NCI-H2107 treated with DMSO at 0.1 percent for 48 hours (cell line): Measurements from ENCODE around the gene CRACR2B.

Experiments used
- DNase-seq: peaks from one replicate; lab custom pipeline; 2025; ENCODE audit not compliant: unreplicated experiment; lab: John Stamatoyannopoulos, UW

Gene CRACR2B

GRCh38 chr11:810040-810567 lies 17.6 kb upstream of the CRACR2B start:
- no peak for DNase-seq

DNA sequence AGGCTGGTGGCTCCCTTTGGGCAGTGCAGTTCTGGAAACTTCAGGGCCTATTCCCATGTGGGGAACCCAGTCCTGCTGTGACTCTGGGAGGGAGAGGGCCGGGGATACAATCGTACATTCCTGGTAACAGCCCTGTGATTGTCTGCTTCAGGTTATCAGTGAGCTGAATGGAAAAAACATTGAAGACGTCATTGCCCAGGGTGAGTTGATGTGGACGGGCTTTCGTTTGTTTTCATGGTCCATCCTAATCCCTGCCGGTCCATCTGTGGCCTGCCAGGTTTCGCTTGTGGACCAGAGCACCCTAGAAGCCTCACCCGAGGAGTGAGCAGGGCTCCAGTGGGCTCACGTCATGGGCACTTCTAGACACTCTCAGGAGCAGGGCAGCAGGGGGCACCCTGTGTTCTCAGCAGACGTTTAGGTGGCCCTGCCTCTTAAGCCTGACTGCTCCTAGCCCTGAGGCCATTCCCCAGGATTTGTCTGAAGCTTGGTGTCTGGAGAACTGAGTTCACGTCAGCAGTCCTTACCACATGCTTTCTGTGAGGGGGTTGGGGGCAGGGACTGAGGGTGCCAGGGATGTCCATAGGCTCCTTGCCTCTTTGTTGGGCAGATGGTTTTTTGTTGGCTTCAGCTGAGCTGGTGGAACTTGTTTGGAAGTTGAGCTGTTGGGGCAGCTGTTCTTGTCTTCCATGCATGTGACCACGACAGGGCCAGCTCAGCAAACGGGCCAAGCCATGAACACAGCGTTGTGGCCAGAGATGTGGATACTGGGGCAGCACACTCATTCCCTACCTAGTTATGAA lies 16.1 kb upstream of the CRACR2B start:
- no peak for DNase-seq

DNA sequence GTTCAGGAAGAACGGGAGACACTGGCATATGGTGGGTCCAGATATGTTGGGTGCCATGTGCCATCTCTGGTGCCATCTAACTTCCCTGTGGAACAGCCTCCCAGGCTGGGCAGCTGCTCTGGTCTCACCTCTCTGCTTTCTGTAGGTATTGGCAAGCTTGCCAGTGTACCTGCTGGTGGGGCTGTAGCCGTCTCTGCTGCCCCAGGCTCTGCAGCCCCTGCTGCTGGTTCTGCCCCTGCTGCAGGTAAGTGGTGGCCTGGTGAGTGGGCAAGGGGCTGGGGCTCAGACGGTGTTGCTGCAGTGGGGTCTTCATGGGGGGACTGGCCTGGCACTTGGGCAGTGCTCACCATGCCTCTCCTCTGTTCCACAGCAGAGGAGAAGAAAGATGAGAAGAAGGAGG lies 15.3 kb upstream of the CRACR2B start:
- DNase-seq: no peak

DNA sequence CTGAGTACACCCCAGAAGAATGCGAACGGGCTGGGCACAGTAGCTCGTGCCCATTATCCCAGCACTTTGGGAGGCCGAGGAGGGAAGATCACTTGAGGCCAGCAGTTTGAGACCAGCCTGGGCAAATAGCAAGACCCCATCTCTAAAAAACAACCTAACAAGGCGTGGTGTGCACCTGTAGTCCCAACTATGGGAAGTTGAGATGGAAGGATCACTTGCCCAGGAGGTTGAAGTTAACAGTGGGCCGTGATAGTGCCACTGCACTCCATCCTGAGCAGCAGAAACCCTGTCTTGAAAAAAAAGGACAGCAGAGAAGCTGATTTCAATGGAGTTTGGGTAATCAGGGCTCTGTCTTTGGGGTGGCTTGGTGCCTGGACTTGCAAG lies 14.7 kb upstream of the CRACR2B start:
- DNase-seq: no peak

GRCh38 chr11:813456-814096 lies 14.1 kb upstream of the CRACR2B start:
- DNase-seq: no peak

- no peak for DNase-seq
Measured at GRCh38 chr11:815675-816432, 11.9 kb upstream of the CRACR2B start.

- no peak for DNase-seq
Measured at GRCh38 chr11:816433-816779, 11.3 kb upstream of the CRACR2B start.

- no peak for DNase-seq
Measured at GRCh38 chr11:818396-819128, 9.2 kb upstream of the CRACR2B start, which contains the start of gene PNPLA2. Gene PNPLA2, plus strand, starts transcription at chr11:818914. Its CDS starts 805 bp downstream, at chr11:819719.

GRCh38 chr11:819129-819931 lies 8.4 kb upstream of the CRACR2B start:
- DNase-seq: peak; percentile 57

DNA sequence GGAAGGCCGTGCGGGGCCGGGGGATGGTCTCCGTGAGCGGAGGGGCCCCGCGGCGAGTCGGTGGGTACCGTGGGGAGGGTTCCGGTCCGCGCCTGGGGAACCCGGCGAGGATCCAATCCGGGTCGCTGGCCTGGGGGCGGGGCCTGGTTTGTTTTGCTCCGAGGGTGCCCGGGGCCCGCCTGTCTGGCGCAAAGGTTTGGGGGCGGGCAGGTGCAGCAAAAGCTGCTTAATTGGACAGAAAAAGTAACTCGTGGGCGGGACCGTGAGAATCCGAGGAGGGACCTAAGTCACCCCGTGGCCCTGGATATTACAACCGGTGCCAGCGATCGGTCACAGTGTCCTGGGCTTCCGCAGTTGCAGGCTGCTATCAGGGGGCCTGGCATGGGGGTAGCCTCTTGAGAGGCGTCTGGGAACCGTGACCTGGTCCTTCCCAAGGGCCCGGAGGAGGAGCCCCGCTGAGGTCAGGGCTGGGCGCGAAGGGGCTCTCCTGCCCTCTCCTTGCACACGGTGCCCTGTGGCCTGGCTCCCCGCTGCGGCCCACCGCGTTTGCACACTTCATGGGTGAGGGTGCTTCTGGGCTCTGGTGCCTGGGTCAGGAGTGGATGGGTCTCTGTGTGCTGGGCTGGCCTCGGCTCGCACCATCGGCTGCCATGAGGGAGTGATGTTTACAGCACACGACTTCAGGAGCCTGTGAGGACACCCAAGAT lies 7.6 kb upstream of the CRACR2B start:
- DNase-seq: peak; percentile 42

GRCh38 chr11:820655-821511 lies 6.8 kb upstream of the CRACR2B start:
- DNase-seq: no peak

DNA sequence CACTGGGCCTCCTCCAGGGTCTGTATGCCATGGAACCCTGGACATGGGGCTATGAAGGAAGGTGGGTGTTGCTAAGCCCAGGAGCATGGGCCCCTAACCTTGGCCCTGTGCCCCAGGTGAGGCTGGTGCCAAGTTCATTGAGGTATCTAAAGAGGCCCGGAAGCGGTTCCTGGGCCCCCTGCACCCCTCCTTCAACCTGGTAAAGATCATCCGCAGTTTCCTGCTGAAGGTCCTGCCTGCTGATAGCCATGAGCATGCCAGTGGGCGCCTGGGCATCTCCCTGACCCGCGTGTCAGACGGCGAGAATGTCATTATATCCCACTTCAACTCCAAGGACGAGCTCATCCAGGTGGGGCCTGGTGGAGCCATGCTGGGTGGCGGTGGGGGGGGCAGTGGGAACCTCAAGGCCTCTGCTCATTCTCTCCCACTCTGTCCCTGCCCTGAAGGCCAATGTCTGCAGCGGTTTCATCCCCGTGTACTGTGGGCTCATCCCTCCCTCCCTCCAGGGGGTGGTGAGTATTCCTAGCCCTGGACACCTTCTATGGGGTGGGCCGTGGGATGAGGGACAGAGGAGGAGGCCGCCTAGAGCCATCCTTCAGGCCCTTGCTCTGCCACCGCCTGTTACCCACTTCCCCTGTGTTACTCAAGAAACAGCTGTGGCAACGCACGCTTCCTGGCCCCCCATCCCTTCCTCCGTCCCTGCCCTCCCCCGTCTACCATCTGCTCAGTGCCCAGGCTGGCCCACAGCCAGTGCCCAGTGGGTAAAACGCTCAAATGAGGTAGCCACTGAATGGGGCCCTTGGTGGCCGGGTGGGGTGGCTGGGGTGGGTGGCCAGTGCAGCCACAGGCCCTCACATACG lies 6.0 kb upstream of the CRACR2B start:
- no peak for DNase-seq

DNA sequence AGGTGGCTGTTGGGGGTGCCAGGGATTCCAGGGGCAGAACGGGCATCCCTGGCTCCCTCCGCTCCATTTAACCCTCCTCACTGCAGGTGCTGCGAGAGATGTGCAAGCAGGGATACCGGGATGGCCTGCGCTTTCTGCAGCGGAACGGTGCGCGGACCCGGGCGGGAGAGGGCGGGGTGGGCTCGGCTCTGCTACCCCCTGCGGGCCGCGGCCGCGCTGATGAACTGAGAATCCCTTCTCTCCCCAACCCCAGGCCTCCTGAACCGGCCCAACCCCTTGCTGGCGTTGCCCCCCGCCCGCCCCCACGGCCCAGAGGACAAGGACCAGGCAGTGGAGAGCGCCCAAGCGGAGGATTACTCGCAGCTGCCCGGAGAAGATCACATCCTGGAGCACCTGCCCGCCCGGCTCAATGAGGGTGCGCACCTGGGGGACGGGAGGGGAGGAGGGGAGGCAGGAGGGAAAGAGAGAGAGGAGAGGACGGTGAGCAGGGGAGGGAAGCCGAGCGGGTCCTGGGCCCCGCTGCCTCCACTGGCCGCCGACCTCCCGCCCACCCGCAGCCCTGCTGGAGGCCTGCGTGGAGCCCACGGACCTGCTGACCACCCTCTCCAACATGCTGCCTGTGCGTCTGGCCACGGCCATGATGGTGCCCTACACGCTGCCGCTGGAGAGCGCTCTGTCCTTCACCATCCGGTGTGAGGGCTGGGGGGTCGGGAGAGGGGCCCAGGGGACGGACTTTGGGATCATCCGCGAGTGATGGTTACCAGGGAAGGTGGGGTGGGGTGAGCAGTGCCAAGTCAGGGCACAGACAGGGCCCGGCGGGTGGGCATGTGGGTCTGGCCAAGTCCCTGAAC lies 4.1 kb upstream of the CRACR2B start:
- DNase-seq: no peak

- no peak for DNase-seq
Measured at GRCh38 chr11:824292-824880, 3.3 kb upstream of the CRACR2B start.

GRCh38 chr11:824942-825341 lies 2.8 kb upstream of the CRACR2B start:
- no peak for DNase-seq
